Stimulated activated CD4-positive, alpha-beta T cell treated with anti-CD3 and anti-CD28 coated beads, Interleukin-12 subunit alpha, Interleukin-12 subunit beta, amount 100 ng/mL, for 48 hours (primary cell): Measurements from ENCODE around the gene ZNF185.
A peak's percentile ranks its signal among the peaks of the same experiment; 100 is the strongest.

Experiments
- DNase-seq, 3 donors: peaks; one replicate each; pipeline ENCODE4 v3.0.0-alpha.2; 2020; ENCODE audit warnings: low read depth in 2 of 3, low spot score in 1 of 3

ZNF185 gene

DNA sequence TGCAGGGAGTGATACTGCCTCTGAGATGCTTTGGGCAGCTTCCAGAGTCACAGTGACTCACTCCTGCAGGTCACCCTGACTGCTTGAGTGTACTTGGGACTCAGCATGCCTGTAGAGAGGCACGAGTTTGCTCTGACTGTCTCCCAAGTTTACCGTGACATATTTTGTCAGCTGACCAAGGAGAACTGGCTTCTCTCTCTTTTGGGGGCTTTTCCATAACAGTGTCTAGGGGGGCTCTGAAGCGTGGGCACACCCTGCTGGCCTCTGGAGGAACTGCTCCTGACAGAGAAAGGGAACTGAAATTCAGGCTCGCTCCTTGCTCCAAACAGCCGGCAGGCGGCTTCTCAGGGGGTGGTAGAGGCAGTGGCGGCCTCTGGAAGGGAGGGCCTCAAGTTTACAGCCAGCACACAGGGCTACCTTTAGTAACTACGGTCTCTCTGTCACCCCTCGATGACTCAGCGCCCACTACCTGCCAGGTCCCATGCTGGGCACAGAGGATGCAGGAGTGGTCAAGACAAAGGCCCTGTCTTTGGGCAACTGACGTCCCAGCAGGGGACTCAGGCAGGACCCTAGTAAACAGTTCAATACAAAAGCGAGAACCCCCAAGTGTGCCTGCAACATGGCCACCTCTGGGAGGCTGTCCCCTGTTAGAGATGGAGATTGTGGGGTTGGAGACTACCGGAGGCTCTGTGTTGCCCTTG, 17.8 kb downstream of the ZNF185 start:
- DNase-seq: no peak

DNA sequence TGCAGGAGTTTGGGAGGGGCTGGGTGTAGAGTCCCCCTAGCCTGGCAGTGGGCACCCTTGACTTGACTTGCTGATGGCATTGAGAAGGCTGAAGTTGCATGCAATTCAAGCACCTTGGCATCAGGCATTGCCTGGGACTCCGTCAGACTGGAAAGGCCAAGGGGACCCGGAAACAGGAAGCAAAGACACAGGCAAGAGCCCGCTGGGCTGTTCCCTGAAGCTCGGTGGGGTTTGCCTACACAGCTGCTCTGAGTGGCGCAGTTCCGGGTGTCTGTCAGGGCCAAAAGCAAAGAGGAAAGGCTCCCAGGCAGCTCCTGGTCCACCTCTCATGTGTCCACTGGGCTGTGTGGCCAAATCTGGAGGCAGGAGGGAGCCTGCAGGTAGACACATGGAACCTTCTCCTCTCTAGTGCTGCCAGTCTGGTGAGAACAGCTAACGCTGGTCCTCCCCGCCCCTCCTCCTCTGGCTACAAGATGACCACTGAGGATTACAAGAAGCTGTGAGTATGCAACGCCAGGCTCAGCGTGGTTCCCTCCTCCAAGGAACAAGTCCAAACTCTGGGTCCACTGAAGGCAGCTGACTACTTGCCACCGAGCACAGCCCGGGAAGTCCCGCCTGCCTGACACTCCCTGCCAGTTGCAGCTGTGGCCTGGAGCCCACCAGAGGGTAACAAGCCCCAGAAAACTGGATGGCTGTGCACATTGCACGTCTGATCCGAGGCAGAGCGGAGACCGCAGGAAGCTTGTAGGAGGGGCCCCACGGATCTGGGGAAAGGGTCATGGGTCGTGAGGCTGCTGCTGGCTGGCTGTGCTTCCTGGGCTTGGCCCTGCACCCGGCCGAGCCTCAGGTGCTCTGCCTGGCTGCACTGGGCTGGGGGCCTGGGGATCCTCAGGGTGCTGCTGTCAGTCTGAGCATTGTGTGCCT, 20.1 kb downstream of the ZNF185 start:
- no peak for DNase-seq

DNA sequence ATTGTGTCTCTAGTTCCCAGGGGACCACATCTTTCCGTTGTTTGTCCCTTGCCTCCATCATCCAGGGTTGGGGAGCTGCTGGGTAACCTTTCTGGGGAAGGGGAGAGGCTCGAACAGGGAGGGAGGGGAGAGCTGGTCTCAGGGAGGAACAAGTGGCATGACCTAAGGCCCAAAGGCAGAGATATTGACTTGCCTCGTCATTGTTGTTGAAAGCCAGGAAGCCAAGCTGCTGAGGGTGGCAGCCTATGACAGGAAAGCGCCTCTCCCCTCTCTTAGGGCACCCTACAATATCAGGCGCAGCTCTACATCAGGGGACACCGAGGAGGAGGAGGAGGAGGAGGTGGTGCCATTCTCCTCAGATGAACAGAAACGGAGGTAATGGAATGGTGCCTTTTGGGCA, 20.8 kb downstream of the ZNF185 start:
- DNase-seq: no peak

DNA sequence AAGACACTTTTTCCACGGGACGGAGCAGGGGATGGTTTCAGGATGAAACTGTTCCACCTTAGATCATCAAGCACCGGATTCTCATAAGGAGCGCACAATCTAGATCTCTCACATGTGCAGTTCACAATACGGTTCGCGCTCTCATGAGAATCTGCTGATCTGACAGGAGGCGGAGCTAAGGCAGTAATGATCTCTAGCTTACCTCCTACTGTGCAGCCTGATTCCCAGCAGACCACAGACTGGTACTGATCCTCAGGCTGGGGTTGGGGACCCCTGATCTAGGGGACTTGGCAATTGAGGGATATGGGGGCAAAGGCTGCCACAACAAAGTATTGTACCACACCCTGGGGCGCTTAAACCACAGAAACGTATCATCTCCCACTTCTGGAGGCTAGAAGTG, 25.7 kb downstream of the ZNF185 start:
- DNase-seq: no peak

- no peak for DNase-seq
These were observed 28.0 kb downstream of the ZNF185 start for GRCh38 chrX:152925835-152926234.

DNA sequence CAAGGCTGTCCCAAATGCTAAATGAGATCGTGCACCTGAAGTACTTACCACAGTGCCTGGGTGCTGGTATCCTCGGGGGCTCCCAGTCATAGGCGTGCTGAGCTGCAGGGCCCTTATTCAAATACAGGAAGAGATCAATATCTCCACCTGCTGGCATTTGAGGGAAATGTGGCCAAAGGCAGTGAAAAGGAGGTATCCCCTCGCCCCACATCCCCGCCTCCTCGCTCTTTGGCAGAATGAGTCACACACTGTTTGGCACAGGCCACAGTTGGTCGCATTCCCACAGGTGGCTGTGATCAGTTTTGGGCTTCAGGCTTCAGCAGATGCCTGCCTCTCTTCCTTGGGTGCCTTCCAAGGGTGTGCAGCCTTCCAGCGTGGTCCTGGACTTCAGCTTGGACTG, 28.4 kb downstream of the ZNF185 start:
- peak; percentile 31 to 62 (median 36) for DNase-seq

GRCh38 chrX:152926923-152927322, 29.1 kb downstream of the ZNF185 start:
- DNase-seq: no peak

DNA sequence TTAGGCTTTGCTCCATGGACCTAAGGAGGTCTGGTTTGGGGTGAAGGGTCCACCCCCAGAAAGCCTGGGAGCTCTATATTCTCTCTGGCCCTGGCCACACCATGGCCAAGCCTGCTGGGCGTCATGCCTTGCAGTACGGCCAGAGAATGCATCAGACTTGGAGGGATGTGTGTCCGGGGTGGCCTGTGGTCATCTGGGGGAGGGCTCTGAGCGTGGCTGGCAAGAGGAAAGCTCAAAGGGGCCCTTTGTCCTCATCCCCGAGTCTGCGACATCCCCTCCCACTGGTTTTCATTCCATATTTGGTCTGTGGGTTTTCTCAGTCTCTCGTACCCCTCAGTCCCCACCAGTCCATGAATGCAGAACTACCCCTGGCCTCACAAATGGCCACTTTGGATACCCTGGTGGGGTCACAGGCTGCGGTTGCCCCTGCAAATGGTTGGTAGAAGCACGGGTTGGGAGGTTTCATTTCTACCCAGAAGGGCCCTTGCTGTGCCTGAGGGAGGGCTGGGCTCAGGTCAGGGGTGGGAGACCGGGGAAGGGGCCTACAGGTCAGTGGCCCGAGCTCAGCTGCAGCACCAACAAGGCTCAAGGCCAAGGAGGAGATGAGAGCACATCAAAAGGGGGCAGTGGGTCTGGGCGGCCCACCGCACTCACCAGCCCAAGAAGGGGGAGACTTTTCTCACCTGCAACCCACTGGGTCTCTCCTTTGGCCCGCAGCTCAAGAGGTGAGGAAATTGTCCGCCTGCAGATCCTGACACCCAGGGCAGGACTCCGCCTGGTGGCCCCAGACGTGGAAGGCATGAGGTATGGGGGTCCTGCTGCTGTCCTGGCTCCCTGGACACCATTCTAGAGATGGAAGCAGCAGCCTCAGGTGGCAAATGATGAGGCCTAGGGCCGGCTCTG, 30.2 kb downstream of the ZNF185 start:
- no peak for DNase-seq

DNA sequence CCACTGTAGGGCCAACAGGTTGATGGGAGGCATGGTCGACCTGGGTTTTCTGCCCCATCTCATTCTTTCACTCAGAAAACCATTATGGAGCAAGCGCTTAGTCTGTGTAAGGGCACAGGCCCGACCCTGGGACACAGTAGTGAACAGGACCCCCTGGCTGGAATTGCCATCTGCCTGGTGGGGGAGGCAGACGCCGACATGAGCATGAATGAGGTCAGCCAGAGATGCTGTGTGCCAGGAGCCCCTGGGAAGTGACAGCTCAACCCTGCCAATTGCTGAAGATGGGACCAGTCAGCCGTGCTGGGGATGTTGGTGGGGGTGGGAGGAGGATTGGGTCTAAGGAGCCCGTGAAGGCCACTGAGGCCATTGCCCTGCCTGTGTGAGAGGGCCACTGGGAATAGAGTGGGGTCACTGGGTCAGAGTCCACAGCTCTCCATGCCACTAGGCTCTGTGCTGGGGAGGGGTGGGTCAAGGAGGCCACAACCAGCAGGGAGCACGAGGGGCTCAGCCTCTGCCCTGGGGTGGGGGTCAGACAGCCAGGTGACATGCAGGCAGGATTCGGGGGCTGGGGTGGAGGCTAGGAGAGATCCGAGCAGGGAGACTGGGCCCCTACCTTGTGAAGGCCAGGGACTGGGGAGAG, 31.0 kb downstream of the ZNF185 start:
- no peak for DNase-seq

- DNase-seq: no peak
These were observed 32.0 kb downstream of the ZNF185 start for GRCh38 chrX:152929898-152930297.

DNA sequence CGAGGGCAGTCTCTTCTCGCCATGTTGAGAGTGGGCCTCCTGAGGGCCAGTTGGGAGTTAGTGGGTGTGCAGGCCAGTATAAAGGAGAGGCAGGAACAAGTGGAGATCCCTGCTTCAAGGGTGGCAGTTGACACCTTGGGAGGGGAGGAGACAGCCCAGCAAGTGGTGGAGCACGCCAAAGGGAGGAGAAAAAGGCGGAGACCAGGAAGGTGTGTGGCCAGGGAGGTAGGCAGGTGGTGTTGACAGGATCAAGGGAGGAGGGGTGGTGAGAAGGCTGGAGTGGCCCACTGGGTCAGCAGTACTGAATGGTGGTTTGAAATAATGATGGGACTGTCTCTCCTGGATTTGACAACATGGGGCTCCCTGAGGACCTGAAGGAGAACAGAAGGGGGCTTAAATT, 32.6 kb downstream of the ZNF185 start:
- no peak for DNase-seq

- no peak for DNase-seq
These were observed 34.3 kb downstream of the ZNF185 start for GRCh38 chrX:152932144-152932543.

DNA sequence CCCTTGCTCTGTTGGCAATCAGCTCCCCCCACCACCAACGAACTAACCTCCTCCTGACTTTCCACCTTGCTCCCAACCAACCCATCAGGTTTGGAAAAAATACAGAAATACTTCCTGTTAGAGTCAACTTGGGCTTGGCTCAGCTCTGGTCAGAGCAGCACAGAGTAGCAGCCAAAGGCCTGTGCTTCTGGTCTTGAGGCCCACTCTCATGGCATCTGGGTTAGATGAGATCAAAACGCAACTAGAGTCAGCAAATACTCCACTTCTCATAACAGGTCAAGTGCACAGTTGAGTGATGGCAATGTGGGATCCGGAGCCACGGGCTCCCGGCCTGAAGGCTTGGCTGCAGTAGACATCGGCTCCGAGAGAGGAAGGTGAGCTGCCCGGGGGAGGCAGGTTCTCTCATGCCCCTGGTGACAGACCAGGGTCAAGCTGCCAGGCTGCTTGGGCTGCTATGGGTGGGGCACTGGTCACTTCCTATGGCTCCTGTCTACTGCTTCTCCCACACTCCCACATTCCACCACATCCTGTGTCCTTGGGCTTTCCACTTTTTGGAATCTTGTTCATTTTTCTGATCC, 34.8 kb downstream of the ZNF185 start:
- DNase-seq: no peak

GRCh38 chrX:152936306-152936705, 38.4 kb downstream of the ZNF185 start:
- DNase-seq: no peak

GRCh38 chrX:152937236-152937635, 39.4 kb downstream of the ZNF185 start:
- no peak for DNase-seq

DNA sequence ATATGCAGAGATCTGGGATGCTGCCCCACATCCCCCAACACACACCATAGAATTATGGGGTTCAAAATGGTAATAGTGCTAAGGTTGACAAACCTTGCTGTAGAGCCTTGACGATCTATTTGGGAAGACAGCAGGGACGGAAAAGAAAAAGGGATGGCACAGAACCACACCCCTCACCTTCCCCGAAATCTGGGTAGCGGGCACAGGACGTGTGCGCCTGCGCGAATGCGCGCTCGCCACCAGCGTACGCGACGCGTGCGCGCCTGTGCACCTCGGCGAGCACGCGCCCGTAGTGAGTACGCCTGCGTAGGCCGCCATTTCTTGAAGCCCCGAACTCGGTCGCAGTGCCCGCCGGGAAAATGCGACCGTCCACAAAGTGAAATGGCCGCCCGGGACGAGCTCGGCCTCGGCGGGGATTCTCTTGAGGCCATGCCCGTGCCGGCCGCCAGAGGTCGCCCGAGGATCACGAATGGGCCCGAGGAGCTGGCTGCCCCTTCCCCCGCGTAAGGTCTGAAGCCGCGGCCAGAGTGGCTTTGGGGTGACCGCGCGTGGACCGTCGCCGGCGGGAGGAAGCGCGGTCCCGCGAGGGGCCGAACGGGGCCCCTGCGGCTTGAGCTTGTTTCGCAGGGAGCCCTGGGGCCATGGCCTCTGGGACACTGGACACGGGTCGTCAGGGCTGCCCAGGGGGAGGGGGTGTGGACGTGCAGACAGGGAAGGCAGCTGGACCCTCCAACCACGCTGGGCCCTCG, 43.6 kb downstream of the ZNF185 start:
- peak; percentile 81 to 82 (median 82) for DNase-seq

DNA sequence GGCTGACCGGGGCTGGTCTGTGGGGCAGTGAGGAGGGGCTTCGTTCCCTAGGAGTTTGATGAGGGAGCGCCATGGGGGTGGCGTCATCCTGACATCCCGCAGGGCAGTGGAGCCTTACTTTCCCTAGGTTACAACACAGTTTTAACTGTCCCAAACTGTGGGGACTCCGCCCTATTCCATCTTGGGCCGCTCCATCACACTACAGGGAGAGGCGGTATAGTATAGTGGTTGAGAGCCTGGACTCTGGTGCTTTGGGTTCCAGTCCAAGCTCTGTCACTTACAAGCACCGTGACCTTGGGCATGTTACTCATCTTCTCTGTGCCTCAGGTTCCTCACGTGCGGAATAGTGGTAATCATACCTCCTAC, 44.2 kb downstream of the ZNF185 start:
- DNase-seq: no peak

DNA sequence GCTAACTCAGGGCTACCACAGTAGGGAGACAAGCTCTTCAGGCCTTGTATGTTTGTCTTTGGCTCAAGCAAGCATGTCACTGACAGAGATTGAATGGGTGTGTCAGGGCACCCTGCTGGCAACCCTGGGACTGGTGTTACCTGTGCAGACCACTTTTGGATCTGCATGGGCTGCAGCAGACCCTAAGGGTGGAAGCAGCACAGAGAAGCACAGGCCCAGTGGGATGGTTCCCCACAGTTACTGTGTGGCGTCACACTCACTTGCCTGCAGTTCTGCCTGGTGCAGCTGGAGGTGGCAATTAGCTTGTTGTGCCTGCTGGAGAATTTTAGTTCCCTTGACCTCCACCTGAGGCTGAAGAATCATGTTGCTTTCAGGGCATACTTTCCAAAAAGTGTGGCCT, 46.0 kb downstream of the ZNF185 start:
- DNase-seq: no peak

- no peak for DNase-seq
These were observed 47.4 kb downstream of the ZNF185 start for GRCh38 chrX:152945021-152945979.
